Left cardiac atrium (tissue), 4 donors: Measurements from ENCODE around the gene RBM28. TPM values are rescaled to one million over a fixed set of nuclear protein-coding genes. Genes with fewer than 3 reads are reported as not detected.
A peak's percentile ranks its signal among the peaks of the same experiment; 100 is the strongest.
"Not testable (repeated sequence)": the region's sequence is repeated elsewhere in the genome, so short reads cannot be mapped to it uniquely, and the experiment has no call there.

Source experiments
- ATAC-seq, 2 donors: fragments of 200-7000 bp; cut with Tn5 transposase; one replicate each; pipeline ENCODE4 v1.9.1; 2020; ENCODE audit warnings: mild to moderate bottlenecking in 2 of 2, moderate library complexity in 2 of 2
- DNase-seq: peaks from one replicate; pipeline ENCODE4 v3.0.0-alpha.2; 2020
- intact Hi-C, 2 donors: fragments of 100-400 bp; cut with DNase I; formaldehyde crosslinking; loops; one replicate each; pipeline versions ENCODE4 v1.14.1 to v1.15.1; 2022 to 2023
- total RNA-seq, 2 donors: library from RNA; stranded (reverse); fragmentation: NEBNext Ultra II Directional; extraction: Animal tissue kit (Norgen Biotek cat#: 25700); gene quantifications; one replicate each; pipeline ENCODE4 v1.2.1, GENCODE V29; 2021
- donor health status: DM: no; HTN: yes; CAD: no.
- donor health status: DM: no; HTN: yes; CAD: no; lungs with severe emphysema.
- donor health status: DM: yes; HTN: yes; CAD: no.
- donor health status: Dilated cardiomyopathy.

Gene RBM28
- total RNA-seq, 2 donors from 2014 or later: 25.4 to 33.9 TPM

- no peak for DNase-seq
- intact Hi-C loops: no loop called here
- ATAC-seq: no peak
Observed at GRCh38 chr7:128307061-128307460, 36.6 kb downstream of the RBM28 start.

GRCh38 chr7:128304212-128304611, 39.5 kb downstream of the RBM28 start:
- intact Hi-C loops: no loop called here
- ATAC-seq: no peak
- DNase-seq: no peak

- intact Hi-C loops: no loop called here
- no peak for ATAC-seq
Observed at GRCh38 chr7:128303643-128304042, 40.1 kb downstream of the RBM28 start.

GRCh38 chr7:128303133-128303532, 40.6 kb downstream of the RBM28 start:
- intact Hi-C loops: no loop called here
- no peak for ATAC-seq
- DNase-seq: no peak

More at GRCh38 chr7:128303643-128304042, 40.1 kb downstream of the RBM28 start:
- DNase-seq: no peak

GRCh38 chr7:128302139-128302538, 41.6 kb downstream of the RBM28 start:
- no peak for DNase-seq
- ATAC-seq: peak; percentile 29 to 67
- intact Hi-C loops: no loop called here

GRCh38 chr7:128299109-128299607, 44.5 kb downstream of the RBM28 start:
- DNase-seq (no peak), ATAC-seq (no peak)
- intact Hi-C loops: no loop called here

GRCh38 chr7:128298004-128298403, 45.7 kb downstream of the RBM28 start:
- DNase-seq: not testable (repeated sequence)

GRCh38 chr7:128287556-128287955, 56.2 kb downstream of the RBM28 start:
- intact Hi-C loops: no loop called here
- ATAC-seq (no peak), DNase-seq (no peak)

More at GRCh38 chr7:128298004-128298403, 45.7 kb downstream of the RBM28 start:
- intact Hi-C loops, ATAC-seq: not testable (repeated sequence)

- DNase-seq (no peak), ATAC-seq (no peak)
- intact Hi-C loops: no loop called here
Observed at GRCh38 chr7:128284102-128284501, 59.6 kb downstream of the RBM28 start.

- intact Hi-C loops: no loop called here
- ATAC-seq: no peak
- no peak for DNase-seq
Observed at GRCh38 chr7:128281605-128282380, 61.9 kb downstream of the RBM28 start.

GRCh38 chr7:128280451-128280850, 63.3 kb downstream of the RBM28 start:
- intact Hi-C loops, ATAC-seq, DNase-seq: not testable (repeated sequence)

GRCh38 chr7:128279124-128279713, 64.5 kb downstream of the RBM28 start:
- no peak for ATAC-seq
- intact Hi-C loops: no loop called here
- no peak for DNase-seq

GRCh38 chr7:128278366-128278765, 65.3 kb downstream of the RBM28 start:
- intact Hi-C loops: no loop called here
- ATAC-seq (no peak), DNase-seq (no peak)

- ATAC-seq (no peak), DNase-seq (no peak)
- intact Hi-C loops: no loop called here
Observed at GRCh38 chr7:128275681-128276080, 68.0 kb downstream of the RBM28 start.

GRCh38 chr7:128274884-128275603, 68.7 kb downstream of the RBM28 start:
- intact Hi-C loops: no loop called here
- no peak for ATAC-seq
- DNase-seq: no peak

GRCh38 chr7:128274246-128274883, 69.3 kb downstream of the RBM28 start:
- ATAC-seq: no peak
- intact Hi-C loops: no loop called here

GRCh38 chr7:128271942-128272481, 71.7 kb downstream of the RBM28 start:
- DNase-seq (no peak), ATAC-seq (no peak)
- intact Hi-C loops: no loop called here

More at GRCh38 chr7:128274246-128274883, 69.3 kb downstream of the RBM28 start:
- DNase-seq: no peak

- intact Hi-C loops: no loop called here
- ATAC-seq (peak; percentile 26 to 60), DNase-seq (no peak)
Observed at GRCh38 chr7:128271471-128271941, 72.2 kb downstream of the RBM28 start.

GRCh38 chr7:128270826-128271272, 72.9 kb downstream of the RBM28 start:
- peak; percentile 31 for DNase-seq
- intact Hi-C loops: no loop called here
- peak in 1 of 2 donors; percentile 14 for ATAC-seq
